DMS114 treated with DMSO at 0.1 percent for 48 hours (cell line): ENCODE data around the gene DNHD1.

ENCODE experiments used
- DNase-seq: peaks from one replicate; lab custom pipeline; 2025; ENCODE audit not compliant: unreplicated experiment; lab: John Stamatoyannopoulos, UW

Gene DNHD1

DNA sequence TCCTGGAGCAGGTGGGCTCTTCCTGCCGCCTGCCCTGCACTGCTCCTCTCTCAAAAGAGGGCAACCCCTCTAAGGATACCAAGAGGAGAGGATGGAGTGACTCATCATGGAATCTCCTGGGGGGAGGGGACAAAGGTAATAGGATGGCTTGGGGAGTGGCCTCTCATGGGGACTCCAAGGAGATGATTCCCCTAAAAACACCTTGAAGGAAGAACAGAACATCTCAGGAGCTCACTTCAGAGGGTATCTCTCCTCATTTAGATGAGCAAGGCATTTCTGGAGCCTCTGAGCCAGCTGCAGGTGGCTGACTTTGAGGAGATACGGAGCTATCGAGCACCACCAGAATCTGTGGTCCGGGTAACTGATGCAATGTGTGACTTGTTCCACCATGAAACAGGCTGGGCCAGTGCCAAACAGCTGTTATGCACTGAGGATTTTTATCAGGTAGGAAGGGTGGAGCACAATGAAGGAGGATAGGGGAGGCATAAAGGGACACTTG, 66.1 kb downstream of the DNHD1 start:
- DNase-seq = no peak

DNA sequence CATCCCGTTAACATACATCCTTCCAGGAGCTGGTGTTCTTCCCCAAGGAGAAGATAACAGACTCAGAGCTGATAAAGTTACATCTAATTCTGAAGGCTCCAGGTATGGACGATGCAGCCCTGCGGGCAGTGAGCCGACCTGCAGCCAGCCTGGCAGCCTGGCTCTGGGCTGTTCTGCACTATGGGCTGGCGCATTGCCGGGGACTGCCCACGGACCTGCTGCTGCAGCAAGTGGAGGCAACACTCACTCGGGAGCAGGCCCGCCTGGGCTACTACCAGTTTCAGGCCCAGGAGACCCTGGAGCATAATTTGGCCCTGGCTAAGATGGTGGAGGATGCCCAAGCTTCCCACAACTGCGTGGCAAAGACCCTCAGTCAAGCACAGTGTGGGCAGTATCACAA, 66.6 kb downstream of the DNHD1 start:
- DNase-seq = no peak

DNA sequence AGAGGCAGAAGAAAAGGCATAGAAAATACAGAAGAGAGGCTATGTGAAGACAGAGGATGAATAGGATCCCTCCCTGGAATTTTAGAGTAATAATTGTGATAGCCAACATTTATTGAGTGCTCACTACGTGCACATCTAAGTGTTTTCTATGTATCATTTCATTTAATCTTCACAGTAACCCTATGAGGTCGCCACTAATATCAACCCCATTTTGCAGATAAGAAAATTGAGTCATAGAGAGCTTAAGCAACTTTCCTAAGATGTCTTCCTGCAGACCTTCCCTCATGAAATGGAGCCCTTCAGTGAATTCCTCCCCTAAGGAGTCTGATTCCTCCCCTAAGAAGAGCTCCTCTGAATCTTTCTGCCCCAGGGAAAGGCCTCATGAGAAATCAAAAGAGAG, 68.2 kb downstream of the DNHD1 start:
- DNase-seq = no peak

DNA sequence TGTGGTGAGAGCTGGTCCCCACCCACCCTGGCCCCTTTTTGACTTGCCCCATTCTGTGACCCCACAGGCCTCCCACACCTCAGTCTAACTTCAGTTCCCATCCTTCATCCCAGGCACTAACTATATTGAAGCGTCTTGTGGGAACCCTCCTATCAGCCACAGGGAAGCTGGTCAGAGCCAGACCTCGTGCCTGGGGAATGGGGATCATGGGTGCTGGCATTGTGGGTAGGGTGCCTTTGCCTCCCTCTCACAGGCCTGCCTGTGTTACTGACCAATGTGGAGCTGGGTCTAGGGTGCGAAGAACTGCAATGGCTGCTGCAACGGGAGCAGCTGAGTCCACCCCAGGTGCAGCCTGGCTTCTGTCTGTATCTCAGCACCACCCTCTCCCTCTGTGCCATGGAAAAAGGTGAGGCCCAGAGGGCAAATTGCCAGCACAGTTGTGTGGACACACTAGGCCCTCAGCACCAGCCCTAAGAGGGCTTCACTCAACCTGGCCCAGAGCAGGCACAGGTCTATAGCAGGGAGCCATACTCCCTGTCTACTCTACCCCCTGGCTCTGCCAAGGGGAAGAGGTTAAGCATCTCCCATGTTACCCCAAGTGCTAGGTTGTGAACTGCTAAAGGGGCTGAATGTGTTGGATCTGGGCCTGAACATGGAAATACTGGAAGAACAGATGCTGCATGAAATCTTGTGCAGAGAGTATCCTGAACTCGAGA, 69.1 kb downstream of the DNHD1 start:
- DNase-seq = no peak

DNA sequence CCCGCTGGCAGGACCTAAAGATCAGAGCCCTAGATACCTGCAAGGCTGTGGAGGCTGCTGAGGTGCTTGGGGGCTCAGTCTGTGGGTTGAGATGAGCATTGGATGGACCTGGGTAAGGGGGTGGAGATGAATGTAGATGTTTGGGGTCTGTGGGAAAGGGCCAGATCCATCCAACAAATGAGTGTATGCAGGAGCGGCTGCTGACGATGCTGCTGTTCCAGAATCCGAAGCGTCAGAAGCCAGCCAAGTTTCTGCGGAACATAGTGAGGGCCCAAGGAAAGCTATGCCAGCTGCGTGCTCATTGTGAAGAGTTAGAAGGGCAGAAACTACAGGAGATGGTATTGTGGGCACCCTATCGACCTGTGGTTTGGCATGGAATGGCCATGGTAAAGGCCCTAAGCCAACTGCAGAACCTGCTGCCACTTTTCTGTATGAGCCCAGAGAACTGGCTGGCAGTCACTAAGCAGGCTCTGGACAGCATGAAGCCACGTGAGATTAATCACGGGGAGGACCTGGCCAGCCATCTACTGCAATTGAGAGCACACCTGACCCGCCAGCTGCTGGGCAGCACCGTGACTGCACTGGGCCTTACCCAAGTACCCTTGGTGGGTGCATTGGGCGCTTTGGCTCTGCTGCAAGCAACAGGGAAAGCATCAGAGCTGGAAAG, 69.8 kb downstream of the DNHD1 start:
- DNase-seq = no peak

DNA sequence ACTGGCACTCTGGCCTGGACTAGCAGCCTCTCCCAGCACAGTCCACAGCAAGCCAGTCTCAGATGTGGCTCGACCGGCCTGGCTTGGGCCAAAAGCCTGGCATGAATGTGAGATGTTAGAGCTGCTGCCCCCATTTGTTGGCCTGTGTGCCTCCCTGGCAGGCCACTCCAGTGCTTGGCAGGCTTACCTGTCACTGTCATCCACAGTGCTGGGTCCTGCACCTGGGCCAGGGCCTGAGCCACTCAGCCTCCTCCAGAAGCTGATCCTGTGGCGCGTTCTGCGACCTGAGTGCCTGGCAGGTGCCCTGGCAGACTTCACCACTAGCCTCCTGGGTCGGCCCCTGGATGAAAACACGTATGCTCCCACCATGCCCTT, 70.3 kb downstream of the DNHD1 start:
- no peak for DNase-seq

DNA sequence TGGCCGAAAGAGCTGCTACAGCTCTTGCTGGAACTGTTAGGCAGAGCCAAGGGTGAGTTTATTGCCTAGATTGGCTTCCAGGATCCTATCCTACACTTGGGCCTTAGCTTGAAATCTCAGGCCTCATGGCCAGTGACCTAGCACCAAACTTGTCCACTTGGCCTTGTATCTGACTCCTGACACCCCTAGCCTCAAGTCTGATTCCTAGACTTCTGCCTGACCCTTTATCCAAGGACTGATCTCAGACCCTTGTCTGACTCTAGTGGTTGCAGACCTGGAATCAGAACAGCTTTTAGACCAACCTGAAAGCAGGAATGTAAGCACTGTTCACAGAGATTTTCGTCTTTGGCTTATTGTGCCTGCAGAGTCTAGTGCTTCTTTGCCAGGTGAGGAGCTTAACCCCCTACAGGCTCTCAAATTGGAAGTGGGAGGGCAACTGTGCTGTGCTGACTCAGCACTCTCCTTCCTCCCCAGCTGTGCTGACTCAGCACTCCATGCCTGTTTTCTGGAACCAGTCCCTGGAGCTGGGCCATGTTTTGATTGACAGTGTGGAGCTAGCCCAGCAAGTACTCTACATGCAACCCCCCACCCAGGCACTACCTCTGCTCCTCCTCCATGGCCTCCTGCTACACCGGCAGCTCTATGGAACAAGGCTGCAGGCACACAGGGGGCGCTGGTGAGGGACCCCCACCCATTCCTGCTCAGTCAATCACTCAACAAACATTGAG, 71.3 kb downstream of the DNHD1 start:
- DNase-seq = no peak

DNA sequence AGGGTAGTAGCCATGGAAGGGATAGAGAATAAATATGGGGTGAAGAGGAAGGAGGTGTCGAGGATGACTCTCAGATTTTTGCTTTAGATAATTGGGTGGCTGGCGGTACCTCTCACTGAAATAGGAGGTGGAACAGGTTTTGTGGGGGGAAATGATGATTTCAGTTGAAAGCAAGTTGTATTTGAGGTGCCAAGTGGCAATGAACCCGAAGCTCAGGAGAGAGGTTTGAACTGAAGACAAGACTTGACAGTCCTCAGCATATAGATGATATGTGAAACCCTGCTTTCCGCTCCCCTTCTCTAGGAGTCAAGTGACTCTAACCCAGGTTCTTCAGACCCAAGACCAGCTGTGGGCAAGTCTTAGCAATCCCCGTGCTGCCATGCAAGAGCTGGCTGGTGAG, 72.6 kb downstream of the DNHD1 start:
- no peak for DNase-seq

DNA sequence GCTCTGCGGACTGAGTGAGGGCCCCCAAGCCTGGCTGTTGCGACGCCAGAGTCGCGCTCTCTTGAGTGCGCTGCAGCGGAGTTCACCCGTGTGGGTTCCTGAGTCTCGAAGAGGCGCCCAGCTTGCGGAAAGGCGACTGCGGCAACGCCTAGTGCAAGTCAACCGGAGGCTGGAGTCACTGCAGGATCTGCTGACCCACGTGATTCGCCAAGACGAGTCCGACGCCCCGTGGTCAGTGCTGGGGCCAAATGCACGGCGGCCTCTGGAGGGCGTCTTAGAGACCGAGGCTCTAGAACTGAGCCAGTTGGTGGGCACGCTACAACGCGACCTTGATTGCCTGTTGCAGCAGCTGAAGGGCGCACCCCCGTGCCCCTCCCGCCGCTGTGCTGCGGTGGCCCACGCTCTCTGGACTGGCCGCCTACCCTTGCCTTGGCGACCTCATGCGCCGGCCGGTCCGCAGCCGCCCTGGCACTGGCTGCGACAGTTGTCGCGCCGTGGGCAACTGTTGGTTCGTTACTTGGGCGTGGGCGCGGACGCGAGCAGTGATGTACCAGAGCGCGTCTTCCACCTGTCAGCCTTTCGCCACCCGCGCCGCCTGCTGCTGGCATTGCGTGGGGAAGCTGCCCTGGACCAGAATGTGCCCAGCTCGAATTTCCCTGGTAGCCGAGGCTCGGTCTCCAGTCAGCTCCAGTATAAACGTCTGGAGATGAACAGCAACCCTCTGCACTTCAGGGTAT, 73.8 kb downstream of the DNHD1 start:
- DNase-seq = no peak

DNA sequence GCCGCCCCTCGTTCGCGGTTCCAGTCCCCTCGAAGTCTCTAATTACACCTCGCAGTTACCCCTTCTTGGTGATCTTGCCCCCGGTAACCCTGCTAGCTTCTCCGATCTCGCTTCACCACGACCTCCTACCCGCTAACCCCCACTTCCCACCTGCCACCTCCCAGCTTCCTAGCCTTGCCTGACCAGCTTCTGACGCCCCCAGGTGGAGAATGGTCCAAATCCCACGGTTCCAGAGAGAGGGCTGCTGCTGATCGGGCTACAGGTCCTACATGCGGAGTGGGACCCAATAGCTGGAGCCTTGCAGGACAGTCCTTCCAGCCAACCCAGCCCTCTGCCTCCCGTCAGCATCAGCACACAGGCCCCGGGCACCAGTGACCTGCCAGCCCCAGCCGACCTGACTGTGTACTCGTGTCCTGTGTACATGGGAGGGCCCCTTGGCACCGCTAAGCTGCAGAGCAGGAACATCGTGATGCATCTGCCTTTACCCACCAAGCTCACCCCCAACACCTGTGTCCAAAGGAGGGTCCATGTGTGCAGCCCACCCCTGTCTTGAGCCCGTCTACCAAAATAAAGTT, 74.4 kb downstream of the DNHD1 start:
- no peak for DNase-seq

DNA sequence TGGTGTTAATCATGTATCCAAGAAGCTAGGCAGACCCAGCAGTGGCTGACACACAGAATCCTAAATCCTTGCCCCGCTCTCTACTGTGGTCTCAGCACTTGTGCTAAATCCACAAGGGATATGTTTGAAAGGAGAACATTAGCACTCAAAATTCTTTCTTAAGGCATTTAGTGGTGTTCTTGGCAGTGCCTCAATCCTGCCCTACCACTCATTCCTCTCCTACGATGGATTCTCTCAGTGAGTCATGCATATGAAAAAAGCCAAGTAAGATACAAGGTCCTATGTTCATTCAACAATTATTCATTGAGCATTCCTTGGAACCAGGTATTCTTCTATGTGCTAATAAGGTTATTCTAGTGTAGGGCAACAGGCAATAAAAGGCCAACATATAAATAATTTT, 75.1 kb downstream of the DNHD1 start:
- no peak for DNase-seq

DNA sequence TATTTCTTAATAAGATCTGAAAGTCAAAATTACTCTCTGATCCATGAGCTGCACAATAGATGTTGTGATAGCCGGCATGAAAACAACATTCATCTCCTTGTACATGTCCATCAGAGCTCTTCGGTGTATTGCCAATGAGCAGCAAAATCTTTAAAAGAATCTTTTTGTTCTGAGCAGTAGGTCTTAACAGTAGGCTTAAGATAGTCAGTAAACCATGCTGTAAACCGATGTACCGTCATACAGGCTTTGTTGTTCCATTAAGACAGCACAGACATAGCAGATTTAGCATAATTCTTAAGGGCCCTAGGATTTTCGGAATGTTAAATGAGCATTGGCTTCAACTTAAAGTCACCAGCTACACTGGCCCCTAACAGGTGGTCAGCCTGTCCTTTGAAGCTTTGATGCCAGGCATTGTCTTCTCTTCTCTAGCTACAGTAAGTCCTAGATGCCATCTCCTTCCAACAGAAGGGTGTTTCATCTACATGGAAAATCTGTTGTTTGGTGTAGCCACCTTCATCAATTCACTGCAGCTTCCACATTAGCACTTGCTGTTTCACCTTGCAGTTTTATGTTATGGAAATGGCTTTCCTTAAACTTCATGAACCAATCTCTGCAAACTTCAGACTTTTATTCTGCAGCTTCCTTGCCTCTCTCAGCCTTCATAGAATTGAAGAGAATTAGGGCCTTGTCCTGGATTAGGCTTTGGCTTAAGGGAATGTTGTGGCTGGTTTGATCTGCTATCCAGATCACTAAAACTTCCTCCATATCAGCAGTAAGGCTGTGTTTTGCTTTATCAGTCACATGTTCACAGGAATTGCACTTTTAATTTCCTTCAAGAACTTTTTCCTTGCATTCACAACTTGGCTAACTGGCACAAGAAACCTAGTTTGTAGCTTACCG, 78.0 kb downstream of the DNHD1 start:
- DNase-seq = no peak

DNA sequence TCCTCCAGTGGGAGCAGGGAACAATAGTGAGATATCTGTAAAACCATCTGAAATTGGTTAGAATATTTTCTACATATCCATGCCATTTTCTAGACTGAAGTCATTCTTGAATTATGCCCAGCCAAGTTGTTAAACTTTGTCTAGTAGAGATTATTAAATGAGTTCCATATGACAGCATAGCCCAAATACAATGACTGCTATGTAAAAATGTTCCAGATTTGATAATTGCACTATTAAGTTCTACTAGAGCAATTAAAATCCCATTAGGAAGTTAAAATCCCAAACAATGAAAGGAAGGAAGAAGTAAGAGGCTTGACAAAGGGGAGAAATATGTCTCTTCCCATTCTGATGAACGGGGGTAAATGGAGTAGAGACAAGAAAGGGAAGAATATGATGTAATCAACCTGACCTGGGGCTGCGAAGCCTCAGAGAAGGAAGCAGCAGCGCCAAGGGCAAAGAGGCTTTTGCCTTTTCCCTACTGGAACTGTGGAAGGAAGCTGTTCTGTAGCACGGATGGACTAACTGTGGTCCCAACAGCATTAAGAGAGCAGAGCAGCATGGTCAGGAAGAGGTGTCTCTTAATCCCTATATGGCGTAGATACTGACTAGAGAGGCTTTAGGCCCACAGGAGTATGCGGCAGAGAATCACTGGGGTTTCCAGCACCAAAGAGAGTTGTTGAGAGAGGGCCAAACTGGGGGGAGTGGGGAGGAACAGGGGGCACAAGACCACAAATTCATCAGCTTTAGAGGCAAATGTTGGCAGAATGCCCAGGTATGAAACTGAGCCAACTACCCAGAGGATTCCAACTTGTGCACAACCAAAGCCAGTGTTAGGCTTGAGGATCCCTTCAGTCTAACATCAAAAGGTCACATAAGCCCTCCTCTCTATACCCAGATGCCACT, 79.6 kb downstream of the DNHD1 start:
- DNase-seq = no peak

DNA sequence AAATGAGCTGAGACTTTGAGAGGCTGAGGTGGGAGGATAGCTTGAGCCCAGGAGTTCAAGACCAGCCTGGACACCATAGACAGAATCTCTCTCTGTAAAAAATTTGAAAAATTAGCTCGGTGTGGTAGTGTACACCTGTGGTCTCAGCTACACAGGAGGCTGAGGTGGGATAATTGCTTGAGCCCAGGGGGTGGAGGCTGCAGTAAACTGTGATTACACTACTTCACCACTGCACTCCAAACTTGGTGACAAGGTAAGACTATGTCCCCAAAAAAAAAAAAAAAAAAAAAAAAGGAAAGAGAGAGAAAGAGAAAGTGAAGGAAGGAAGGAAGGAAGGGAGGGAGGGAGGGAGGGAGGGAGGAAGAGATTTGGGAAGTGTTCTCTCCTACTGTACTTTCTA, 81.1 kb downstream of the DNHD1 start:
- no peak for DNase-seq

DNA sequence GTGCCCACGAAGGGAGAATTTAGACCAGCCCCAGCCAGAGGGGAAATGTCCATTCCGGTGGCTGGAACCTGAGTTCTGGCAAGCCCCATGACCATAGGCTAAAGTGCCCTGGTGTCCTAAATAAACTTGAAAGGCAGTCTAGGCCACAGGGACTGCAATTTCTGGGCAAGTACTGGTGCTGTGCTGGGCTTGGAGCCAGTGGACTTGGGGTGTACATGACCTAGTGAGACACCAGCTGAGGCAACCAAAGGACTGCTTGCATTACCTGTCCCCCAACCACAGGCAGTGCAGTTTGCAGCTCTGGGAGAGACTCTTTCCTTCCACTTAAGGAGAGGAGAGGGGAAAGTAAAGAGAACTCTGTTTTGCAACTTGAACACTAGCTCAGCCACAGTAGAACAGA, 82.6 kb downstream of the DNHD1 start:
- DNase-seq = no peak

DNA sequence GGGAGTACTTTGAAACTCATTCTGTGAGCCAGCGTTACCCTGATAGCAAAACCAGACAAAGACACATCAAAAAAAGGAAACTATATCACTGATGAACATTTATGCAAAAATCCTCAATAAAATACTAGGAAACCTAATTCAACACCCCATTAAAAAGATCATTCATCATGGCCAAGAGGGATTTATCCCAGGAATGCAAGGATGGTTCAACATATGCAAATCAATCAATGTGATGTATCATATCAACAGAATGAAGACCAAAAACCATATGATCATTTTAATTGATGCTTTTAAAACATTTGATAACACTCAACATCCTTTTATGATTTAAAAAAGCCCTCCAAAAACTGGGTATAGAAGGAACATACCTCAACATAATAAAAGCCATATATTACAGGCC, 86.5 kb downstream of the DNHD1 start:
- DNase-seq = no peak

DNA sequence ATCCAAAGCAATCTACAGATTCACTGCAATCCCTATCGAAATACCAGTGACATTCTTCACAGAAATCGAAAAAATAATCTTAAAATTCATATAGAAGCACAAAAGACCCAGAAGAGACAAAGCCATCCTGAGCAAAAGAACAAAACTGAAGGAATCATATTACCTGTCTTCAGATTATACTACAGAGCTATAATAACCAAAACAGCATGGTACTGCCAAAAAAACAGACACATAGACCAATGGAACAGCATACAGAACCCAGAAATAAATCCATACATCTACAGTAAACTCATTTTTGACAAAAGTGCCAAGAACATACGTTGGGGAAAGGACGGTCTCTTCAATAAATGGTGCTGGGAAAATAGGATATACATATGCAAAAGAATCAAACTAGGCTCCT, 87.4 kb downstream of the DNHD1 start:
- no peak for DNase-seq

DNA sequence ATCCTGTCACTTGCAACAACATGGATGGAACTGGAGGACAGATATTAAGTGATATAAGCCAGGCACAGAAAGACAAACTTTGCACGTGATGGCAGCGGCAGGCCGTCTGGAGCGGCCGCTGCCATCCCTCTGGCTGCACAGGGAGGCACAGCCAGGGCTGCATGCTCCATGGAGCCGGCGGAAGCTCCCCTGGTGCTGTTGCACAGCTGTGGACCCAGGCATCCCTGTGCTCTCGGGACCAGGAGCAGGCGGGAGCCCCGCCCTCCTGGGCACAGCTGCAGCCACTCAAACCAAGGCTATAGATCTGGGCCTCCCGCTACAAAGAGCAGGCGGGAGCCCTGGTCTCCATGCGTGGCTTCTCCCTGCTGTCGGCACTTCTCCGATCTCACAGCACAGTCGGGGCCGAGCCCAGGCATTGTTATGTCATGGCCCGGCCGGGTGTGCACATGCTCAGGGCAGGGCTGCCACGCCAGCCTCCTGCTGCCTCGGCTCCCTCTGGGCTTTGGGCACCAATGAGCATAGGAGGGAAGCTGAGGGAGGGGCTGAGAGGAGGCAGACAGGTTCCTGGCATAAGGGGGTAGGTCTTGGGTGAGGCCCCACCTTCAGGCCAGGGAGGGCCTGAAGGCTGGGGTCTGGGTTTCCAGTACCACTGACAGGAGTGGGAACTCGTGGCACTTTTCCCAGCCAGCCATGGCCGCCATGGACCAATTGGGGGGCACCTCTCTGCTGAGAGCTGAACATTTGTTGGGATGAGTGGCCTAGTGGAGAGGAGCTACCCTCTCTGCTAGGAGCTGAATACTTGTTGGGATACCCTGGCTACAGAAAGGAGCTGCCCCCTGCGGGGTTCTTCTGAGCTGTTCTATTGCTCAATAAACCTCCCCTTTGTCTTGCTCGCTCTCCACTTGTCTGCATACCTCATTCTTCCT, 89.6 kb downstream of the DNHD1 start:
- no peak for DNase-seq
